Upper lobe of right lung (tissue), 1 donor: Measurements from ENCODE around the gene NRTN. TPM values are rescaled to one million over a fixed set of nuclear protein-coding genes. Genes with fewer than 3 reads are reported as not detected.

Source experiments
- ATAC-seq: fragments of 200-7000 bp; cut with Tn5 transposase; one replicate; pipeline ENCODE4 v1.9.1; 2020; ENCODE audit warnings: mild to moderate bottlenecking, moderate library complexity
- DNase-seq: peaks from one replicate; pipeline ENCODE4 v3.0.0-alpha.2; 2020
- H3K27ac ChIP-seq: fragments of 200-600 bp; one replicate; pipeline ENCODE4 v1.8.0; 2022
- H3K27me3 ChIP-seq: fragments of 200-600 bp; one replicate; pipeline ENCODE4 v1.8.0; 2022; ENCODE audit warnings: mild to moderate bottlenecking
- H3K36me3 ChIP-seq: fragments of 200-600 bp; one replicate; pipeline ENCODE4 v1.8.0; 2022
- H3K4me1 ChIP-seq: fragments of 200-600 bp; one replicate; pipeline ENCODE4 v1.8.0; 2022
- H3K4me3 ChIP-seq: fragments of 200-600 bp; one replicate; pipeline ENCODE4 v1.8.0; 2022; ENCODE audit warnings: mild to moderate bottlenecking
- H3K9me3 ChIP-seq: fragments of 200-600 bp; one replicate; pipeline ENCODE4 v1.8.0; 2022
- intact Hi-C: fragments of 100-400 bp; cut with DNase I; formaldehyde crosslinking; loops from one replicate; pipeline ENCODE4 v1.11.0; 2022
- total RNA-seq: library from RNA; stranded (reverse); fragmentation: NEBNext Ultra II Directional; extraction: Animal tissue kit (Norgen Biotek cat#: 25700); gene quantifications from one replicate; pipeline ENCODE4 v1.2.1, GENCODE V29; 2021
- TF ChIP-seq, protein P1 (sequence below): fragments of 200-600 bp; IDR thresholded peaks from one replicate; pipeline ENCODE4 v1.8.0; 2022; ENCODE audit warnings: antibody characterized with exemption
- donor health status: DM: no; HTN: yes; CAD: no; lungs with severe emphysema.

Gene NRTN
- total RNA-seq, 1 donor from 2014 or later = 2.1 TPM

DNA sequence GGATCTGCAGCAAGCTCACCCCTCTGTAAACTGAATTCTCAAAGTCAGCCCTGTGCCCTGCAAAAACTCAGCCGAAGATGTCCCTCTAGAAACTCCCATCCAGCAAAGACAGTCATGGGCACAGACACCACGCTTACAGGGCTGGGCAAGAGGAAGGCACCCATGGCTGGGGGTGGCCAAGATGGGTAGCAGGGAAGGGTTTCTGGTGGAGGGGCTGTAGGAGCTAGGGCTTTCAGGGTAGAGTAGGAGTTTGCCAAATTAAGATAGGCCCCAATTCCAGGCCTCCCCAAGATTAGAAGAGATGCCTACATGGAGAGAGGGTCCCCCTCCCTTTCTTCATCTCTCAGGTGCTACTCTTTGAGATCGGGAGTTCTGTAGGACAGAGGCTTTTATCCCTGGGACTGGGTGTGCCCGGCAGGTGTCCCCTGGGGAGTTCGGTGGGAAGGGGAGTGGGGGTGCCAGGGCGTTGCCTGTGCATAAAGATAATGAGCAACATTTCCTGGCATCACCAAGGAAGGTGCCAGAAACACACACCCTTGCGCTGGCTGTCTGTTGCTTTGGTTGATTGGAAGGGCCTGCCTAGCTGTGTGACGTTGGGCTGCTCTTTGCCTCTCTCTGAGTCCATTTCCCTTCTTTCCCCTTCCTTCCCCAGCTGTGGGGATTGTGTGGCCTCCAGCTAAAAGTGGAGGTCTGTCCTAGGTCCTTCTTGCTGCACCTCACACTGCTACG, 9.4 kb downstream of the NRTN start:
- H3K27ac ChIP-seq = no peak overlapping the region
- no peaks in the 10 kb centered on the region for H3K36me3 ChIP-seq
- ATAC-seq (no peak), DNase-seq (no peak)
- no peak overlapping the region for H3K4me3 ChIP-seq
- TF ChIP-seq, protein P1, sequence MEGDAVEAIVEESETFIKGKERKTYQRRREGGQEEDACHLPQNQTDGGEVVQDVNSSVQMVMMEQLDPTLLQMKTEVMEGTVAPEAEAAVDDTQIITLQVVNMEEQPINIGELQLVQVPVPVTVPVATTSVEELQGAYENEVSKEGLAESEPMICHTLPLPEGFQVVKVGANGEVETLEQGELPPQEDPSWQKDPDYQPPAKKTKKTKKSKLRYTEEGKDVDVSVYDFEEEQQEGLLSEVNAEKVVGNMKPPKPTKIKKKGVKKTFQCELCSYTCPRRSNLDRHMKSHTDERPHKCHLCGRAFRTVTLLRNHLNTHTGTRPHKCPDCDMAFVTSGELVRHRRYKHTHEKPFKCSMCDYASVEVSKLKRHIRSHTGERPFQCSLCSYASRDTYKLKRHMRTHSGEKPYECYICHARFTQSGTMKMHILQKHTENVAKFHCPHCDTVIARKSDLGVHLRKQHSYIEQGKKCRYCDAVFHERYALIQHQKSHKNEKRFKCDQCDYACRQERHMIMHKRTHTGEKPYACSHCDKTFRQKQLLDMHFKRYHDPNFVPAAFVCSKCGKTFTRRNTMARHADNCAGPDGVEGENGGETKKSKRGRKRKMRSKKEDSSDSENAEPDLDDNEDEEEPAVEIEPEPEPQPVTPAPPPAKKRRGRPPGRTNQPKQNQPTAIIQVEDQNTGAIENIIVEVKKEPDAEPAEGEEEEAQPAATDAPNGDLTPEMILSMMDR = no peak
- no peaks in the 10 kb centered on the region for H3K4me1 ChIP-seq
- H3K9me3 ChIP-seq = no peaks in the 10 kb centered on the region
- intact Hi-C loops = no loop called here
- no peaks in the 10 kb centered on the region for H3K27me3 ChIP-seq

DNA sequence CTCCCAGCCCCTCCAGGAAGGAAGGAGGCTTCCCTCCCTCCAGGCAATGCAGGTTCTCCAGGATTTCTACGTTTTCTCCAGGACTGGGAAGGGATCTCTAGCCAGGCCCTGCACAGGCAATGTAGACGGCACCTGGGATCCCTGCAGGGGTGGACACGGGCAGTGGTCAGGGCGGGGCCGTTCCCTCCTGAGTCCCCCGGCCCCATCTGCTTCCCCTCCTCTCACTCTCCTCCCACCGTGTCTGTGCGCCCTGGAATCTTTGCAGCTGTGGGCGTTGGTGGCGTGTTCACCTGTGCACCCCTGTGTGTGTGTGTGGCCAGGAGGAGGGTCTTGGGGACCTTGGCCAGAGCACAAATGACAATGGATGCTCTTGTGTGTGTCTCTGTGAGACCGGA, 10.0 kb downstream of the NRTN start:
- intact Hi-C loops = no loop called here
- Histone ChIP-seq H3K9me3 (no peaks in the 10 kb centered on the region), H3K27me3 (no peaks in the 10 kb centered on the region), H3K4me1 (no peaks in the 10 kb centered on the region), H3K27ac (no peak overlapping the region), H3K4me3 (no peak overlapping the region), H3K36me3 (no peaks in the 10 kb centered on the region)
- DNase-seq (no peak), ATAC-seq (peak; percentile 36)
- TF ChIP-seq, protein P1 = no peak

GRCh38 chr19:5817218-5817617, 12.4 kb downstream of the NRTN start:
- ATAC-seq = no peak
- TF ChIP-seq, protein P1 = no peak
- intact Hi-C loops = no loop called here

GRCh38 chr19:5818594-5818993, 13.7 kb downstream of the NRTN start:
- TF ChIP-seq, protein P1 = no peak
- no peaks in the 10 kb centered on the region for H3K36me3 ChIP-seq
- no peaks in the 10 kb centered on the region for H3K27me3 ChIP-seq
- ATAC-seq (no peak), DNase-seq (no peak)
- H3K9me3 ChIP-seq = no peaks in the 10 kb centered on the region
- no peak overlapping the region for H3K27ac ChIP-seq
- H3K4me3 ChIP-seq = no peak overlapping the region
- intact Hi-C loops = no loop called here
- H3K4me1 ChIP-seq = no peaks in the 10 kb centered on the region

More at GRCh38 chr19:5817218-5817617, 12.4 kb downstream of the NRTN start:
- H3K36me3 ChIP-seq = no peaks in the 10 kb centered on the region
- no peaks in the 10 kb centered on the region for H3K4me1 ChIP-seq
- no peak overlapping the region for H3K4me3 ChIP-seq
- no peak overlapping the region for H3K27ac ChIP-seq
- no peaks in the 10 kb centered on the region for H3K9me3 ChIP-seq
- H3K27me3 ChIP-seq = no peaks in the 10 kb centered on the region
- no peak for DNase-seq

- no peaks in the 10 kb centered on the region for H3K9me3 ChIP-seq
- intact Hi-C loops = no loop called here
- DNase-seq = no peak
Observed at GRCh38 chr19:5820785-5821184, 15.9 kb downstream of the NRTN start.

More at GRCh38 chr19:5820785-5821184, 15.9 kb downstream of the NRTN start:
- TF ChIP-seq, protein P1 = no peak
- Histone ChIP-seq H3K27ac (no peak overlapping the region), H3K36me3 (no peaks in the 10 kb centered on the region), H3K27me3 (no peaks in the 10 kb centered on the region), H3K4me3 (no peak overlapping the region), H3K4me1 (no peaks in the 10 kb centered on the region)
- no peak for ATAC-seq
